Mesothelial cell of epicardium (in vitro differentiated cells): Measurements from ENCODE around the gene PP2D1. TPM values are rescaled to one million over a fixed set of nuclear protein-coding genes. Genes with fewer than 3 reads are reported as not detected.

ENCODE experiments used
- DNase-seq, 2 experiments: peaks; one replicate each; pipeline ENCODE4 v3.0.0; 2021; ENCODE audit warnings: low spot score in 2 of 2; ENCODE audit not compliant: unreplicated experiment in 2 of 2
- H3K27ac Mint-ChIP-seq: 2 replicates; pipeline ENCODE4 v1.8.0; 2021; ENCODE audit warnings: mixed read lengths
- H3K27me3 Mint-ChIP-seq: 2 replicates; pipeline ENCODE4 v1.8.0; 2021; ENCODE audit warnings: low read depth, mixed read lengths
- H3K36me3 Mint-ChIP-seq: 2 replicates; pipeline ENCODE4 v1.8.0; 2021; ENCODE audit warnings: mixed read lengths
- H3K4me1 Mint-ChIP-seq: 2 replicates; pipeline ENCODE4 v1.8.0; 2021; ENCODE audit warnings: mixed read lengths
- H3K4me3 Mint-ChIP-seq: 2 replicates; pipeline ENCODE4 v1.8.0; 2021; ENCODE audit warnings: mild to moderate bottlenecking, moderate library complexity, mixed read lengths
- H3K9me3 Mint-ChIP-seq: 2 replicates; pipeline ENCODE4 v1.8.0; 2021; ENCODE audit warnings: mixed read lengths
- CTCF ChIP-seq: fragments of 200-600 bp; sonication (generic); IDR thresholded peaks from one replicate; pipeline ENCODE4 v1.5.0; 2021; ENCODE audit warnings: antibody characterized with exemption; ENCODE audit not compliant: unreplicated experiment
- total RNA-seq: library from RNA; stranded (reverse); gene quantifications from 3 replicates; pipeline ENCODE4 v1.2.1, GENCODE V29; 2021

Gene PP2D1
- total RNA-seq, 1 donor from 2014 or later, result not detected

- peaks cover 24% of the 10 kb centered on the region for H3K36me3 Mint-ChIP-seq
- no peaks in the 10 kb centered on the region for H3K27me3 Mint-ChIP-seq
- no peaks in the 10 kb centered on the region for H3K9me3 Mint-ChIP-seq
- no peaks in the 10 kb centered on the region for H3K4me1 Mint-ChIP-seq
- no peak for TF ChIP-seq CTCF
- H3K27ac Mint-ChIP-seq, result no peak overlapping the region
- no peak overlapping the region for H3K4me3 Mint-ChIP-seq
- DNase-seq, result no peak
Measured at GRCh38 chr3:19972054-19972453, 40.0 kb downstream of the PP2D1 start.

GRCh38 chr3:19970327-19970726 is 41.7 kb downstream of the PP2D1 start:
- Mint-ChIP-seq H3K27ac (no peak overlapping the region), H3K4me3 (no peak overlapping the region)
- no peak for DNase-seq

GRCh38 chr3:19967812-19968211 is 44.3 kb downstream of the PP2D1 start:
- DNase-seq, result no peak
- Mint-ChIP-seq H3K27ac (peak overlapping the region; percentile 7), H3K9me3 (peaks cover 4% of the 10 kb centered on the region), H3K4me1 (no peaks in the 10 kb centered on the region), H3K4me3 (no peak overlapping the region), H3K36me3 (peaks cover 17% of the 10 kb centered on the region), H3K27me3 (no peaks in the 10 kb centered on the region)
- TF ChIP-seq CTCF, result no peak

More at GRCh38 chr3:19970327-19970726, 41.7 kb downstream of the PP2D1 start:
- peaks cover 4% of the 10 kb centered on the region for H3K9me3 Mint-ChIP-seq
- TF ChIP-seq CTCF, result no peak
- no peaks in the 10 kb centered on the region for H3K27me3 Mint-ChIP-seq
- peaks cover 21% of the 10 kb centered on the region for H3K36me3 Mint-ChIP-seq
- no peaks in the 10 kb centered on the region for H3K4me1 Mint-ChIP-seq

GRCh38 chr3:19967208-19967607 is 44.9 kb downstream of the PP2D1 start:
- H3K27ac Mint-ChIP-seq, result no peak overlapping the region
- peaks cover 21% of the 10 kb centered on the region for H3K36me3 Mint-ChIP-seq
- H3K4me3 Mint-ChIP-seq, result no peak overlapping the region
- no peaks in the 10 kb centered on the region for H3K4me1 Mint-ChIP-seq
- TF ChIP-seq CTCF, result no peak
- no peak for DNase-seq
- peaks cover 4% of the 10 kb centered on the region for H3K9me3 Mint-ChIP-seq
- no peaks in the 10 kb centered on the region for H3K27me3 Mint-ChIP-seq

- Mint-ChIP-seq H3K27ac (no peak overlapping the region), H3K9me3 (peaks cover 4% of the 10 kb centered on the region), H3K4me1 (no peaks in the 10 kb centered on the region), H3K4me3 (no peak overlapping the region), H3K36me3 (peaks cover 25% of the 10 kb centered on the region), H3K27me3 (no peaks in the 10 kb centered on the region)
- TF ChIP-seq CTCF, result no peak
- no peak for DNase-seq
Measured at GRCh38 chr3:19961960-19962359, 50.1 kb downstream of the PP2D1 start.

- no peak for TF ChIP-seq CTCF
- H3K9me3 Mint-ChIP-seq, result no peaks in the 10 kb centered on the region
- H3K4me1 Mint-ChIP-seq, result no peaks in the 10 kb centered on the region
- no peak overlapping the region for H3K4me3 Mint-ChIP-seq
- no peaks in the 10 kb centered on the region for H3K27me3 Mint-ChIP-seq
- H3K27ac Mint-ChIP-seq, result no peak overlapping the region
- H3K36me3 Mint-ChIP-seq, result peaks cover 22% of the 10 kb centered on the region
- DNase-seq, result no peak
Measured at GRCh38 chr3:19960696-19961095, 51.4 kb downstream of the PP2D1 start.
